HFFc6 (cell line): ENCODE data around the gene MEP1B. TPM values are rescaled to one million over a fixed set of nuclear protein-coding genes. Genes with fewer than 3 reads are reported as not detected.
"Not testable (repeated sequence)": the region's sequence is repeated elsewhere in the genome, so short reads cannot be mapped to it uniquely, and the experiment has no call there.

Experiments used
- DNase-seq: peaks from one replicate; pipeline ENCODE4 v3.0.0-alpha.2; 2018
- H3K27ac Mint-ChIP-seq: 2 replicates; pipeline ENCODE4 v1.8.0; 2020; ENCODE audit warnings: mild to moderate bottlenecking, mixed read lengths
- H3K27me3 Mint-ChIP-seq: 2 replicates; pipeline ENCODE4 v1.8.0; 2021; ENCODE audit warnings: mild to moderate bottlenecking, moderate library complexity, mixed read lengths; ENCODE audit not compliant: insufficient read depth
- H3K36me3 Mint-ChIP-seq: 2 replicates; pipeline ENCODE4 v1.8.0; 2021; ENCODE audit warnings: low read depth, mixed read lengths
- H3K4me1 Mint-ChIP-seq: 2 replicates; pipeline ENCODE4 v1.8.0; 2020; ENCODE audit warnings: low read depth, mixed read lengths
- H3K4me3 Mint-ChIP-seq: 2 replicates; pipeline ENCODE4 v1.8.0; 2020; ENCODE audit warnings: mild to moderate bottlenecking, moderate library complexity, mixed read lengths
- H3K9me3 Mint-ChIP-seq: 2 replicates; pipeline ENCODE4 v1.8.0; 2020; ENCODE audit warnings: mild to moderate bottlenecking, mixed read lengths
- CTCF ChIP-seq: fragments of 200-600 bp; sonication (generic); IDR thresholded peaks from 2 replicates; pipeline ENCODE4 v1.5.0; 2021; ENCODE audit warnings: antibody characterized with exemption, mild to moderate bottlenecking
- total RNA-seq, 6 experiments: library from RNA; stranded (reverse); fragmentation: NEBNext Ultra II Directional; extraction: Animal tissue kit (Norgen Biotek cat#: 25700); gene quantifications; 2 replicates in 1 of 6; 3 replicates in 5 of 6; pipeline ENCODE4 v1.2.3, GENCODE V29; 2021

Gene MEP1B
- total RNA-seq, 6 experiments from 2014 or later = not detected

DNA sequence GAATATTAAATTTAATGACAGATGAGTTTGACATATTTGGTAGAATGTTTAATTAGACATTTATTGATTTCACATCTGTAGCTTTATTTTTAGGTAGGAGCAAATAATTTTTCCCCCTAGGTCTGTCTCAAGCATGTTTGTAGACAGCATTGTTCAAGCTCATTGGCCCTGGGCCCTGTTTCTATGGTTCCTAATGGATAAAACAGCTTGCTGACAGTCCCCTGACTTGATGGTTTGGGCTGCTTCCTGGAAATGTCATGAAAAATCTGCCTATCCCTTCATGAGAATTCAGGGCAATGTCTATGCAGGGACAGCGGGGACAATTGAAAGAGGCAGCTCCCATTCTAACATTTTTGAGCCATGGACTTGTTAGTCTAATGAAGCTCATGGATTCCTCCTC, 14.6 kb upstream of the MEP1B start:
- Mint-ChIP-seq H3K36me3 (no peaks in the 10 kb centered on the region), H3K4me3 (no peak overlapping the region), H3K27ac (no peak overlapping the region), H3K27me3 (peaks cover 3% of the 10 kb centered on the region; the same call in 1 of the 2 replicates), H3K4me1 (no peaks in the 10 kb centered on the region), H3K9me3 (no peaks in the 10 kb centered on the region)
- no peak for DNase-seq
- no peak for TF ChIP-seq CTCF

DNA sequence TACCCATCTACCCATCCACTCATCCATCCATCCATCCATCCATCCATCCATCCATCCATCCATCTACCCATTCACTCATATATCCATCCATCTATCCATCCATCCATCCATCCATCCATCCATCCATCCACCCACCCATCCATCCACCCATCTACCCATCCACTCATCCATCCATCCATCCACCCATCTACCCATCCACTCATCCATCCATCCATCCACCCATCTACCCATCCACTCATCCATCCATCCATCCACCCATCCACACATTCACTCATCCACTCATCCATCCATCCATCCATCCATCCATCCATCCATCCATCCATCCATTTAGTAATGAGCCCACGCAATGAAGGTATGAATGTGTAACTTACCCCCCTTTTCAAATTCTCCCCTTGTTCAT, 13.1 kb upstream of the MEP1B start:
- DNase-seq, H3K4me1 Mint-ChIP-seq, H3K9me3 Mint-ChIP-seq, H3K4me3 Mint-ChIP-seq, H3K27ac Mint-ChIP-seq, H3K27me3 Mint-ChIP-seq, H3K36me3 Mint-ChIP-seq: not testable (repeated sequence)

GRCh38 chr18:32177530-32177929, 12.3 kb upstream of the MEP1B start:
- H3K27ac Mint-ChIP-seq = no peak overlapping the region
- H3K36me3 Mint-ChIP-seq = no peaks in the 10 kb centered on the region
- no peaks in the 10 kb centered on the region for H3K9me3 Mint-ChIP-seq
- no peak overlapping the region for H3K4me3 Mint-ChIP-seq
- no peak for TF ChIP-seq CTCF
- no peak for DNase-seq
- no peaks in the 10 kb centered on the region for H3K4me1 Mint-ChIP-seq
- H3K27me3 Mint-ChIP-seq = peaks cover 2% of the 10 kb centered on the region

GRCh38 chr18:32183503-32183902, 6.3 kb upstream of the MEP1B start:
- Mint-ChIP-seq H3K9me3 (peaks cover 4% of the 10 kb centered on the region; the same call in 1 of the 2 replicates), H3K4me3 (no peak overlapping the region), H3K27ac (no peak overlapping the region), H3K36me3 (no peaks in the 10 kb centered on the region), H3K4me1 (no peaks in the 10 kb centered on the region), H3K27me3 (peaks cover 2% of the 10 kb centered on the region; the same call in 1 of the 2 replicates)
- TF ChIP-seq CTCF = no peak
- no peak for DNase-seq

DNA sequence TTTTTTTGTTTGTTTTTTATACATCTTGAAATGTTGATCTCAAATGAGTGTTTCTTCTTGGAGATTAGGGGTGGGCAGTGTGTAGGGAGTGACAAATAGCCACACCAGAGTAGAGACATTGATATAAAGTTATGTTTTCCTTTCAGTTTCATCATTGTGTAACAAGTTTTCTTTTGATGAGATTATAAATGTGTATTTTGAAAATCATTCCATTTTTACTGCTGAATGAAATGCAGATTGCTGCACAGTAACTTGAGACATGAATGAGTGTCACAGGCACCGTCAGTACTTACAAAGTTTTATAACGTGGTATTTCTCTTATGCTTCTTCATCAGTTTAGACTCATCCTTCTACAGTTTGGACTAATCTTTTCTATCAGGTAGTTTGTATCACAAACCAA, 370 bp downstream of the MEP1B start:
- H3K4me1 Mint-ChIP-seq = no peaks in the 10 kb centered on the region
- H3K27ac Mint-ChIP-seq = no peak overlapping the region
- H3K27me3 Mint-ChIP-seq = no peaks in the 10 kb centered on the region
- no peaks in the 10 kb centered on the region for H3K36me3 Mint-ChIP-seq
- no peaks in the 10 kb centered on the region for H3K9me3 Mint-ChIP-seq
- no peak for TF ChIP-seq CTCF
- no peak for DNase-seq
- H3K4me3 Mint-ChIP-seq = no peak overlapping the region

GRCh38 chr18:32195881-32196815, 6.3 kb downstream of the MEP1B start:
- no peaks in the 10 kb centered on the region for H3K4me1 Mint-ChIP-seq
- no peak overlapping the region for H3K4me3 Mint-ChIP-seq
- no peak for TF ChIP-seq CTCF
- no peaks in the 10 kb centered on the region for H3K9me3 Mint-ChIP-seq
- no peaks in the 10 kb centered on the region for H3K36me3 Mint-ChIP-seq
- no peak for DNase-seq
- H3K27ac Mint-ChIP-seq = no peak overlapping the region
- no peaks in the 10 kb centered on the region for H3K27me3 Mint-ChIP-seq
